Keratinocyte (primary cell): Measurements from ENCODE around the gene SDK1. TPM values are rescaled to one million over a fixed set of nuclear protein-coding genes. Genes with fewer than 3 reads are reported as not detected.

Experiments
- DNase-seq: peaks from one replicate; pipeline ENCODE4 v3.0.0-alpha.2; 2011; ENCODE audit warnings: low read depth, missing footprints, low spot score
- FAIRE-seq: peaks from 2 replicates; lab custom pipeline; 2011; peaks lifted over from hg19 to GRCh38; lab: Jason Lieb, UNC
- H2AFZ ChIP-seq: 2 replicates; pipeline ENCODE4 v1.6.0; 2012; ENCODE audit warnings: low read length, control low read depth, inconsistent platforms; ENCODE audit not compliant: control insufficient read depth
- H3K27ac ChIP-seq: 2 replicates; pipeline ENCODE4 v1.5.1; 2011; ENCODE audit warnings: low read length; ENCODE audit not compliant: control insufficient read depth, insufficient read depth
- H3K27me3 ChIP-seq: 3 replicates; pipeline ENCODE4 v1.6.0; 2011; ENCODE audit warnings: low read length; ENCODE audit not compliant: control insufficient read depth, insufficient read depth; ENCODE audit errors: extremely low read depth
- H3K36me3 ChIP-seq, 2 experiments: 2 replicates in 1 of 2; 3 replicates in 1 of 2; pipeline ENCODE4 v1.5.1; 2011; ENCODE audit warnings: low read length in 2 of 2, mild to moderate bottlenecking in 1 of 2; ENCODE audit not compliant: control insufficient read depth in 2 of 2, insufficient read depth in 2 of 2; ENCODE audit errors: extremely low read depth in 1 of 2
- H3K4me1 ChIP-seq: 3 replicates; pipeline ENCODE4 v1.5.1; 2011; ENCODE audit warnings: low read length; ENCODE audit not compliant: control insufficient read depth, insufficient read depth; ENCODE audit errors: extremely low read depth
- H3K4me2 ChIP-seq: 3 replicates; pipeline ENCODE4 v1.6.0; 2011; ENCODE audit warnings: low read depth, low read length; ENCODE audit not compliant: control insufficient read depth, insufficient read depth; ENCODE audit errors: extremely low read depth
- H3K4me3 ChIP-seq, 3 experiments: fragments of 200-600 bp in 1 of 3; sonication (generic) in 1 of 3; 2 replicates in 2 of 3; 3 replicates in 1 of 3; pipeline ENCODE4 v1.5.1; 2011 to 2016; ENCODE audit warnings: low read length in 3 of 3, mild to moderate bottlenecking in 3 of 3, control low read depth in 2 of 3, inconsistent platforms in 1 of 3, low read depth in 1 of 3, mixed read lengths in 1 of 3, mixed run types in 1 of 3, moderate library complexity in 1 of 3; ENCODE audit not compliant: control insufficient read depth in 2 of 3, insufficient read depth in 2 of 3; ENCODE audit errors: extremely low read depth in 1 of 3
- H3K79me2 ChIP-seq: 2 replicates; pipeline ENCODE4 v1.6.0; 2012; ENCODE audit warnings: low read length; ENCODE audit not compliant: control insufficient read depth, insufficient read depth
- H3K9ac ChIP-seq: 3 replicates; pipeline ENCODE4 v1.6.0; 2011; ENCODE audit warnings: low read length; ENCODE audit not compliant: control insufficient read depth, insufficient read depth; ENCODE audit errors: extremely low read depth
- H3K9me1 ChIP-seq: 3 replicates; pipeline ENCODE4 v1.6.0; 2011; ENCODE audit warnings: low read length; ENCODE audit not compliant: control insufficient read depth, insufficient read depth; ENCODE audit errors: extremely low read depth
- H3K9me3 ChIP-seq: 2 replicates; pipeline ENCODE4 v1.5.1; 2012; ENCODE audit warnings: low read depth, low read length; ENCODE audit not compliant: control insufficient read depth
- H4K20me1 ChIP-seq: 3 replicates; pipeline ENCODE4 v1.6.0; 2011; ENCODE audit warnings: low read length; ENCODE audit not compliant: control insufficient read depth, insufficient read depth; ENCODE audit errors: extremely low read depth
- EZH2 ChIP-seq: IDR thresholded peaks from one replicate; pipeline ENCODE4 v1.6.1; 2012; ENCODE audit warnings: inconsistent platforms, mild to moderate bottlenecking, low read length, moderate library complexity
- dilution Hi-C: fragments of 300-500 bp; cut with MboI; formaldehyde crosslinking; loops from one replicate; pipeline ENCODE4 v1.7.0; 2020; ENCODE audit warnings: low sequenced_read_pairs; ENCODE audit not compliant: extremely low pct_ligation_motif_present
- polyA plus RNA-seq, 5 experiments: library from polyadenylated mRNA; depleted of rRNA in 3 of 5; stranded (reverse) in 3 of 5; stranded (forward) in 1 of 5; unstranded in 1 of 5; fragments of >200 nt; gene quantifications; 1 replicate in 1 of 5; 2 replicates in 3 of 5; 3 replicates in 1 of 5; pipeline versions ENCODE4 v1.2.1 to v1.2.3, GENCODE V29; 2011 to 2012; ENCODE audit warnings: missing spikeins in 2 of 5, low read depth in 1 of 5, low replicate concordance in 1 of 5
- TF ChIP-seq, protein P1 (sequence below), 3 experiments: IDR thresholded peaks in 1 of 3; conservative IDR thresholded peaks in 1 of 3; optimal IDR thresholded peaks in 1 of 3; 2 replicates in 2 of 3; 3 replicates in 1 of 3; pipeline versions ENCODE3 to v1.5.1; 2011; ENCODE audit warnings: low read length in 3 of 3, mild to moderate bottlenecking in 3 of 3, moderate library complexity in 2 of 3, control low read depth in 1 of 3, inconsistent platforms in 1 of 3; ENCODE audit not compliant: insufficient read depth in 2 of 3; ENCODE audit errors: extremely low read depth in 1 of 3

Gene SDK1
- polyA plus RNA-seq, 1 donor (not counting 4 experiments of a cell fraction or from before 2014, with no cell fraction given): 0.66 TPM

DNA sequence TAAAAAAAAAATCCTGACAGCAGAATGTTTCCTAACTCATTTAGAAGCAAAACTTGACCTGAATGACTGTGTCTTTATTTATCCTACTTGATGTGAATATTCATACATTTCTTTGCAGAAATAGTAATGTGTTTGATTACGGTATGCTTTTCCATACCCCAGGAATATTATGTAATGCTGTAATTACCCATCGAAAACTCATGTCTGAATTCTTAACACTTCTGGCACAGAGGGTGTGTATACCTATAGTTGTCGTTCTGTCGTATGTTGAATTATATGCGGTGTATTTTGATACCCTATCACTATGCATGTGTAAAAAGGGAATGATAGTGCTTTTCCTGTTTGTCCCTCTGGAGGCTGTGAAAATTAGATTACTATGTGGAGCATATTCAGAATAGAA lies 26.6 kb downstream of the SDK1 start:
- no peak overlapping the region for H3K4me3 ChIP-seq
- no peaks in the 10 kb centered on the region for H3K9me3 ChIP-seq
- H3K27ac ChIP-seq: no peak overlapping the region
- dilution Hi-C loops: no loop called here
- H3K36me3 ChIP-seq: no peaks in the 10 kb centered on the region
- H3K27me3 ChIP-seq: no peaks in the 10 kb centered on the region
- no peaks in the 10 kb centered on the region for H3K79me2 ChIP-seq
- no peaks in the 10 kb centered on the region for H3K9me1 ChIP-seq
- no peak for DNase-seq
- no peak overlapping the region for H2AFZ ChIP-seq
- no peak for FAIRE-seq
- no peak for TF ChIP-seq EZH2
- TF ChIP-seq, protein P1, sequence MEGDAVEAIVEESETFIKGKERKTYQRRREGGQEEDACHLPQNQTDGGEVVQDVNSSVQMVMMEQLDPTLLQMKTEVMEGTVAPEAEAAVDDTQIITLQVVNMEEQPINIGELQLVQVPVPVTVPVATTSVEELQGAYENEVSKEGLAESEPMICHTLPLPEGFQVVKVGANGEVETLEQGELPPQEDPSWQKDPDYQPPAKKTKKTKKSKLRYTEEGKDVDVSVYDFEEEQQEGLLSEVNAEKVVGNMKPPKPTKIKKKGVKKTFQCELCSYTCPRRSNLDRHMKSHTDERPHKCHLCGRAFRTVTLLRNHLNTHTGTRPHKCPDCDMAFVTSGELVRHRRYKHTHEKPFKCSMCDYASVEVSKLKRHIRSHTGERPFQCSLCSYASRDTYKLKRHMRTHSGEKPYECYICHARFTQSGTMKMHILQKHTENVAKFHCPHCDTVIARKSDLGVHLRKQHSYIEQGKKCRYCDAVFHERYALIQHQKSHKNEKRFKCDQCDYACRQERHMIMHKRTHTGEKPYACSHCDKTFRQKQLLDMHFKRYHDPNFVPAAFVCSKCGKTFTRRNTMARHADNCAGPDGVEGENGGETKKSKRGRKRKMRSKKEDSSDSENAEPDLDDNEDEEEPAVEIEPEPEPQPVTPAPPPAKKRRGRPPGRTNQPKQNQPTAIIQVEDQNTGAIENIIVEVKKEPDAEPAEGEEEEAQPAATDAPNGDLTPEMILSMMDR (optimal IDR thresholded peaks at IDR 0.05 in 1 of 3, IDR thresholded peaks at IDR 0.05 in 1 of 3, conservative IDR thresholded peaks at IDR 0.05 in 1 of 3; ENCODE audit: extremely low read depth in 1 of 3, insufficient read depth in 2 of 3, low read length in 3 of 3): no peak
- no peak overlapping the region for H3K9ac ChIP-seq
- H3K4me2 ChIP-seq: no peak overlapping the region
- no peaks in the 10 kb centered on the region for H4K20me1 ChIP-seq
- no peaks in the 10 kb centered on the region for H3K4me1 ChIP-seq

DNA sequence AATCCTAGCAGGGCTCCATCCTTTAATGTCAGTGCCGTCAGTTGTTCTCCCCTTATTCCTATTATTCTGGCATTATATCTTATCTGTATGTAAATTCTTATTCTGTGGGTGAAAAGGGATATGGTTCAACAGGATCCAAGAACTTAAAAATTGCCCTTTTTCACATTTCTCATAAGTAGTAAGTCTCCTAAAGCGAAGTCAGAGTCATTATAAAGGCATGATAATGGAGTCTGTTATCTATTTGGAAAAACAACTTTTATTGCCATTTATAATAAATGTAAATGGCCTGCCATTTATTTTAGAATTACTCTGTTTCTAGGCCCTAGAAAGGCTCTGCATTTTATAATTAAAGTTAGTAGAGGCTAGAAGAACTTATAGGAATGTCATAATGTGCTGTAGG lies 31.3 kb downstream of the SDK1 start:
- dilution Hi-C loops: no loop called here
- H3K79me2 ChIP-seq: no peaks in the 10 kb centered on the region
- DNase-seq (no peak), FAIRE-seq (no peak)
- no peaks in the 10 kb centered on the region for H3K9me1 ChIP-seq
- H3K4me1 ChIP-seq: no peaks in the 10 kb centered on the region
- no peaks in the 10 kb centered on the region for H3K27me3 ChIP-seq
- no peak overlapping the region for H2AFZ ChIP-seq
- no peaks in the 10 kb centered on the region for H3K36me3 ChIP-seq
- no peaks in the 10 kb centered on the region for H4K20me1 ChIP-seq
- TF ChIP-seq, protein P1 (optimal IDR thresholded peaks at IDR 0.05 in 1 of 3, IDR thresholded peaks at IDR 0.05 in 1 of 3, conservative IDR thresholded peaks at IDR 0.05 in 1 of 3; ENCODE audit: extremely low read depth in 1 of 3, insufficient read depth in 2 of 3, low read length in 3 of 3): no peak
- TF ChIP-seq EZH2: no peak
- H3K4me3 ChIP-seq: no peak overlapping the region
- H3K9me3 ChIP-seq: no peaks in the 10 kb centered on the region
- no peak overlapping the region for H3K9ac ChIP-seq
- no peak overlapping the region for H3K27ac ChIP-seq
- H3K4me2 ChIP-seq: no peak overlapping the region
